GM12872 (cell line): ENCODE data around the gene MBD3L4.
A peak's percentile ranks its signal among the peaks of the same experiment; 100 is the strongest.

Experiments used
- CTCF ChIP-seq: IDR thresholded peaks from 3 replicates; pipeline ENCODE4 v1.5.1; 2011; ENCODE audit warnings: low read depth, mild to moderate bottlenecking, low read length, moderate library complexity; ENCODE audit not compliant: insufficient read depth

The MBD3L4 gene

GRCh38 chr19:7007859-7008258 lies 32.1 kb downstream of the MBD3L4 start:
- TF ChIP-seq CTCF: no peak

GRCh38 chr19:7006135-7006704 lies 33.8 kb downstream of the MBD3L4 start:
- TF ChIP-seq CTCF: no peak

GRCh38 chr19:7004313-7004931 lies 35.6 kb downstream of the MBD3L4 start:
- peak; percentile 60; the same call in 2 of the 3 replicates for TF ChIP-seq CTCF

GRCh38 chr19:7000816-7001215 lies 39.2 kb downstream of the MBD3L4 start:
- no peak for TF ChIP-seq CTCF

- no peak for TF ChIP-seq CTCF
Observed at GRCh38 chr19:7000333-7000732, 39.6 kb downstream of the MBD3L4 start.

- no peak for TF ChIP-seq CTCF
Observed at GRCh38 chr19:6999933-7000332, 40.0 kb downstream of the MBD3L4 start.

GRCh38 chr19:6997679-6998445 lies 42.1 kb downstream of the MBD3L4 start:
- TF ChIP-seq CTCF: no peak
